ENCODE data around the gene DUSP18.
"Not testable (repeated sequence)": the region's sequence is repeated elsewhere in the genome, so short reads cannot be mapped to it uniquely, and the experiment has no call there.

DUSP18 gene

DNA sequence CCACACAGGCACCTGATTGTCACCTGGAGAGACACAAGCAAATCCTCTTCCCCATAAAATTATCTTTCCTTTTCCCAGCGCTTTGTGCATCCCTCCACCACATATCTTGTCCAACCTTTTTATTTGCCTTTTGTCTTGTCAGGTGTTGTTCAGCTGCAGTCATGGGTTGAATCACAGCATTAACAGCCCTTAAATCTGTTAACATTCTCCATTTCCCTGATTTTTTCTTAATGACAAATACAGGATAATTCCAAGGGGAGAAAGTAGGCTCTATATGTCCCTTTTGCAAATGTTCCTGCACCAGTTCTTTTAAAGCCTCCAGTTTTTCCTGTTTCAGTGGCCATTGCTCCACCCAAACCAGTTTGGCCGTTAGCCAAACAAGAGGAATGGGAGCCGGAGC lies 8.9 kb upstream of the DUSP18 start:
- not testable (repeated sequence) for DNase-seq

DNA sequence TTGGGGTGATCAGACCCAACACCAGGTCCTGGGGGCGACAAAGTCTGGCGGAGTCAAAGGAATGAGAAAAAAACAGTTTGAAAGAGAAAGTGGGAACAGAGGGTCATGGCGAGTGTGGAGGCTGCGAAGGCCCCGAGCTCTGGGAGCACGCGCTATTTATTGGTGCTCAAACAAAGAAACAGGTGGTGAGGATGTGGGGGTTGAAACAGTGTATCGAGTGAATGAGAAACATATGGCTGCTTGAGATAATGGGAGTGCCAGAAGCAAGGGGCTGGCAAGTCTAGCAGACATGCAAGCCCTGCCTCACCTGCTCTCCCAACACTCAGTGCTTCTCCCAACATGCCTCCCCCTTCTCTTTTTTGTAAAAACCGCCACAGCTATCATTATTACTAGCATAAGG lies 7.8 kb upstream of the DUSP18 start:
- DNase-seq = no peak

DNA sequence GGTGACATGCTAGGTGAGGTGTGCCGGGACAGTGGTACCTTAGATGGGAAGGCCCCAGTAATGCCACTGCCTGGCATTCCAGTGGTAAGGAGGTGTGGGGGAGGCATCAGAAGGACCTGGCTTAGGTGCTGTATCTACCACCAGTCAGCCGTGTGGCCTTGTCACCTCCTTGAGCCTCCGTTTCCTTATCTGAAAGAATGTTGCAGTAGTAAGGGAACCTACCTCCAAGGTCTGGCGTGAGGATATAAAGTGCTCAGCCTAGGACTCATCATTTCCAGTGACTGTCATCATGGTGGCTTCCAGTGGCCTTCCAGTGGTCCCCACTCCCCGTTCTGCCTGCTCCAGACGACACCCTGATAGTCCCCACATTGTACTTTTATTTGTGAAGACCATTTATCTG lies 6.8 kb upstream of the DUSP18 start:
- DNase-seq = no peak

DNA sequence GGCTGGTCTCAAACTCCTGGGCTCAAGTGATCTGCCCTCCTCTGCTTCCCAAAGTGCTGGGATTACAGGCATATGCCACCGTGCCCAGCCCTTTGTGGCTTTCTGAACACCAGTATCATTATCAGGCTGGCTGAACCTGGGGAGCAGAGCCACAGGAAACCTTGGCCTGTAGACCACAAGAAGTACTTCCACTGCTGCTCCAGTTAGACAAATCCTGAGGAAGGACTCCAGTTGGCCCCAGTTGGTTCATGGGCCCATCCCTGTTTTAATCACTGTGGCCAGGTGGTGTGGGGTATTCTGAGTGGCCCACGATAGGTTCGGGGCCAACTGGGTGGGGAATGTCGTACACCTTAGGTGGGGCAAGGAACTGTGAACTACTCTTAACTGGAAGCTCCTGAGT lies 5.5 kb upstream of the DUSP18 start:
- DNase-seq = no peak

DNA sequence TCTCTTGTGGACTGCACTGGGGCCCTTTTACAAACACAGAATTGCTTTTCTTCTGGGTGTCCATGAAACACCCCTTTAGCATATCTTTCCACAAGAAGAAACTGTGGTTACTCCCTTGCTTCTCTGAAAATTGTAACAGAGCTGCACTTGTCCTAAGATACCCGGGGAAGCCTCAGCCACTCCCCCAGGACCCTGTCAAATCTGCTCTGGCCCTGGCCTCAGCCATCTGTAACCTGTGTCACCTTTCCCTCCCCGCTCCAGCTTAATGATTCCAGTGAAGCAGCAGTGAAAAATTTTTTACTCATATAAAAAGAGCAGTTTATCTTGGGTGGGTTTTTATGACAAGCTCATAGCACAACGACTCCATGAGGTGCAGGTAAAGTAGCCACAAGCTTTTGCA lies 3.4 kb upstream of the DUSP18 start:
- no peak for DNase-seq

DNA sequence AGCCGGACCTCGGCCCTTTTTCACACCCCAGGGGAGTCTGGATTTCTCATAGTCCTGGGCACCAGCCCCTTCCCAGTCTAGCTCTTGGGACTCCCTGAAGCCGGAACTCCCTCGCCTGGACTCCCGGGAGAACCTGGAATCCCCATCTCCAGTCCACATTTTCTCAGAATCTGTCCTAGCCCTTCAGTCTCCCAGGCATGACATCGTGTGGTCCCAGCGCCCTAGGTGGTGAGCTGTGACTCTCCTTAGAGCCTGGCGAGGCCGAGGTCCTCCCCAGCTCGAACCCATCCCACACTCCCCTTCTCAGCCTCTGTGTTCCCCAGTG lies 673 bp upstream of the DUSP18 start:
- no peak for DNase-seq

DNA sequence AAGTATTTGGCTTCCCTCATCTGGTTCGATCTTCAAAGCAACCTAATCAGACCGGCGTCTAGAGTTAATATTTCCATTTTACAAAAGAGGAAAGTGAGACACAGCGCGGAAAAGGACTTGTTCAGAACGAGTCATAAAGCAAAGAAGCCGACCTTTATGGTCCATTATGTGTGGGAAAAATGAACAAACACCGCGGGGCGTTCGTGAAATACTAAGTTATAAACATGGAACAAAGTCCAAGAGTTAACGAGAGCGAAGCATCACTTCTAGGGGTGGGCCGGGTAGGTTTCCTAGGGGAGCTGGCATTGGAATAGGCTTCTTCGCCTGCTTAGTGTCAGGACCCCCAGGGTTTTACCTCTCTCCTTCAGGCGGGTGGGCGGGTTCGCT lies 575 bp downstream of the DUSP18 start:
- no peak for DNase-seq

DNA sequence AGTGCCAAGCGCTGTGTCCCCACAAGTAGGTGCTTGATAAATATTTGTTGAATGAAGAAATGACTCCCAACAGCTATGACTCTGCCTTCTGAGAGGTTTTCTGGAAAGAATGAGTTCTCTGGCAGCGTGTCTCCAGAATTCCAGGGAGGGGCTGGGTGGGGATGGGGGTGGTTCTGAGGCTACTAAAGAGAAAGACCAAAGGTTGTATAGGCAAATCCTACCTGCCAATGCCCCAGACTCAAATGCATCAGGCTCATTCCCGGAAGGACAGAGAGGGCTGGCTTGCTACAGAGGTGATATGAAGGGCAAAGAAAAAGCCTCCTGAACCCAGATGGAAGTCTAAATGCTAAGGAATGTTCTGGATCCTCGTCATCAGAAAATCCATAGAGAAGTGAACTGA lies 1.9 kb downstream of the DUSP18 start:
- DNase-seq = no peak

DNA sequence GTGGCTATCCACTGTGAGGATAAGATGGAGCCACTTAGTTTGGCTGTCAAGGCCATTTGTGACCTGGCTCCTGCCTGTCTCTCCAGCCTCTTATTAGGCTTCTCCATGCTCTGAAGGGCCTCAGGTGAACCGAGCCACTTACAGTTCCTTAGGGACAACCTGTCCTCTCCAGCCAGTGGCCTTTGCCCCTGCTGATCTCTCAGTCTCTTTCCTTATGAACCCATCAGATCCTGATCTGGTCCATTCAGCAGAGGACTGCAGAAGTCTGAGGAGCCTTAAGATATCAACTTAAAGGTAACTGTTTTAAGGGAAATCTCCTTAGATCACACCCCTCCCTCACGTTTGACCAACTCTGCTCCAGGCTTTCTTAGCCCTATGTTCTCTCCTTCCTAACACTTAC lies 2.4 kb downstream of the DUSP18 start:
- DNase-seq = no peak

DNA sequence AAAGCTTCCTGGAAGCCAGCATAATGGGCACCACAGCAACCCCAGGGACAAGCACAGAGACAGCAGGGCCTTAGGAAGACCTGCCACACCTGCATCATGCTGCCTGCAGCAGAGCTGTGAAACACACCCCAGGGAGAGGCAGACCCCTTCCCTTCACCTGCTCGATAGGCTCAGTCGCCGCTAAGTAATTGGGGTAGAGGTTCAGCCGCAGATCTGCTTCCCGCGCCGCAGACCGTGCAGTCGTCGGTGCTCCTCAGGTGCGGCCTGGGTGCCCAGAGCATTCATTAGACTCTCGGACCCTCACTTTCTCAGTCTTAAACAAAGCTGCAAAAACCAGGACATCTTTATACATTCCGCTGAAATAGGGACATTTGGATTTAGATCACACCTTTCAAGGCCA lies 2.9 kb downstream of the DUSP18 start:
- DNase-seq = no peak

DNA sequence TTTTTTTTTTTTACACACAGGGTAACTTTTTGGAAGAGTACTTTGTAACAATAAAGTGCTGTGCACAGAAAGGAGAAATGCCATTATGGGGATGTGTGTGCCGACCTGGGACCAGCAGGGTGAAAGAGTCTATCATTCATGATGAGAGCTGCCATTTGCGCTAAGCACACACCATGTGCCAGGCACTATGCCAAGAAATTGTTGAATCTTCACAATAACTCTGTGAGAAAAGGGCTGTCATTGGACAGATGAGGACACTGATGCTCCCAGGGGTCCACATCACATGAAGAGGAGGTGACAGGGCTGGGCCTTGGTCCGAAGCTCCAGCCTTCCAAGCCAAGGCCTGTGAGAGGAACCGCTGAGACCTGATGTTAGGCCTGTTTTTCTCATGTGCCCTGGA lies 5.6 kb downstream of the DUSP18 start:
- no peak for DNase-seq

DNA sequence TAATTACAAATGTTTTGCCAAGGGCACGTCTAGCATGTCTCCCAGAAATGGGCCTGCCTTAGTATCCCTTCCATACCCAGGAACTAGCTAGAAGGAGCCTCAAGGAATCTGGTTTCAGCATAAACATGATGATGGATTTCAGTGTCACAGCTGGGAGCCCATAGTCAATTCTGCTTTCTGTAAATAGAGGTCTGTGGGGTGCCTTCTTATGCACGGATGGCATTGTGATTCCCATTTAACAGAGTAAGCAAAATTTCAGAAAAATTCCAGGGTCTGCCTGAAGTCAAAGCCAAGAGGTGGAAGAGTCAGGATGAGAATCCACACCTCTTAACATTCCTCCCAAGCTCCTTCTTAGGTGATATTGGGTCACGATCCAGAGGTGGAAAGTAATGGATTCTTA lies 12.1 kb downstream of the DUSP18 start:
- DNase-seq = no peak

DNA sequence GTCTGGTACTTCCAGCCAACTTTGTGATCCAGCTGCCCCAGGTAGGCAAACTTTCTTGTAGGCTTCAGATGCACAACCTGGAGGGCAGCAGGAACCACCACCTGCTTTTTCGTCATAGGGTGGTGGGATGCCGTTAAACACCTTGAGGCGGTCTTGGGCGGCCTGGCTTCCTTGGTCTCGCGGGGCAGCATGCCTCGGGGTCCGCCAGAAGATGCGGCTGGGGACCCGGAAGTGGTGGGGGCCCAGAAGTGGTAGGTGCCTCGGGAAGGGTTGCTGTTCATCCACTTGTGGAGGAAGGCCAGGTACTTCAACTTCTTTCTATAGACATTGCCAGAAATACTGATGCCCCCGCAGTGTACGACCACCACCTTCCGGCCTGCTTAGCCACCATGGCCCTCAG lies 13.3 kb downstream of the DUSP18 start:
- no peak for DNase-seq

DNA sequence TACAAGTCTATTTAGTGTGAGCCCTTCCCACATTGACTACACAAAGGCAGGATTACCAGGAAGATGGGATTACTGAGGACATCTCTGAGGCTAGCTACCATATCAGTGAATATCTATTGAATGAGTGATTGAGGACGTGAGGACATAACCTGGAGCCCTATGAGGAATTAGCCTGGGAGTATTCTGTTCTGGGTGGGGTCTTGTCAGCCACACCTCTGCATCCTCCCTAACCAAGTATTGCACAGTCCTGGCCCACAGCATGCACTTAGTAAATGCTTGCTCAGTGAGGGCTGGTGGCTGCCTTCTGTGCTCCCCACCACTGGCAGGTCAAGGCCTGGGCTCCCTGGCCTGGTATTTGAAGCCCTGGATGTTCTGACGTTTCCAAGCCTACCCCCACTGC lies 14.8 kb downstream of the DUSP18 start:
- no peak for DNase-seq

DNA sequence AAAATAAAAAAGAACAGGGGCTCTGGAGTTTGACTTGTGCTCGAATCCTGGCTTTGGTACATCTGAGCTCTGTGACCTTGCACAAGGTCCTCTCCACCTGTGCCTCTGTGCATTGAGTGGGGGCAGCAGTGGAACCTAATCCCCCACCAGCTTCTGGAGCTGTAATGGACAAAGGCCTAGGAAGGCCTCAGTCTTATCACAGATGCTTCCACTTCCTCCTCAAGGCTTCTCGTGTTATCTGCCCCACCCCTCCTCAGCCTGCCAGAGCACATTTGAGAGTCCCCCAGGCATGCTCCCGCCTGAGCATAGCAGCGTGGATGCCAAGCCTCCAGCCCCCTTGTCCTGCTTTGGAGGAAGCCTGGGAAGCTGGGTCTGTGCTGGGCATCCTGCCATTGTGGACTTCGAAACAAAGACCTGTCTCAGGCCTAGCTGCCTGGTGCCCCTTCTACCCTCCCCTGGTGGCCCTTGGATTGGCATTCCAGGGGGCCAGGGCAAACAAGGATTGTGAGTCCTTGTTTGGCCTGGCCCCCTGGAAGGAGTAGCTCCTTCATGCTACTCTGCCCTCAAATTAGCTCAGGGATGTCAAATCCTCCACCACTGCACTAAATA lies 17.1 kb downstream of the DUSP18 start:
- DNase-seq = no peak

DNA sequence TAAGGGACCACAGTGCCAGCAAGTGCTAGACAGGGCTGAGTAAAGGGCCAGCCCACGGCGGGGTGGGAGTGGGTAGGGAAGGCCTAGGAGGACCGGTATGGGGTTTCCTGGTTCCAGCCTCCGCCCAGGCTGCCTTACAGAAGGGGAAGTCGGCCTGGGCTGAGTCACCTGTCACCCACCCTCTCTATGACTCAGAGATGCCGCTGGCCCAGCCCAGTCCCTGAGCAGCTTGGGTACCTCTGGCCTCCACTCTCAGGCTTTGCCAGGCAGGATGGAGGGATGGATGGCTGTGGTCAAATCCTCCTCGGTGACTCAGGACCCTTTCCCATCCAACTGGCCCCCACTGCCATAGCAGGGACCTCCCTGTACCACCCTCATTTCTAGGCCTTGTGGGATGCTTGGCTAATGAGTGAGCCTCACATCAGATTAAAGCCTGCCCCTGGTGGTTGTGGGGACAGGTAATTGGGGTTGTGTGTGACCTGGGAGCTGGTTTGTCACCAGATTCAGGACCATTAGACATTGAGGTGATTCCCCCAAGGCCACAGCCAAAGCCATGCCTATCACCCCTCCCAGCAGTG lies 18.2 kb downstream of the DUSP18 start:
- DNase-seq = peak; percentile 53 to 81

DNA sequence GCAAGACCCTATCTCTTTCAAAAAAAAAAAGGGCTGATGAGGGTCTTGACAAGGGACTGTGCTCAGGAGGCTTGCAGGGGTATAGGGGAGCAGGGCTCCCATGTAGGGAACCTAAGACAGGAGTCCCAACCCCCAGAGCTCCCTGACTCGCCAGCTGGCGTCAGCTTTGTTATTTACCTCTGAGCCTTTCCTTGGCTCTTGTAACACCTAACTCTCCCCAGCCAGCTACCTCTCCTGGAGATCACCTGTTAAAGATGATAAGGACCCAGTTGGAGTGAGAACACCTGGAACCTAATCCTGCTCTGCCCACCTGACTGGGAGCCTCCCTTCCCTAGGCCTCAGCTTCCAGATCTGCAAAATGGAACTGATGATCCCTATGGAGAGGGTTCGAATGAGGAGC lies 18.9 kb downstream of the DUSP18 start:
- DNase-seq = no peak

DNA sequence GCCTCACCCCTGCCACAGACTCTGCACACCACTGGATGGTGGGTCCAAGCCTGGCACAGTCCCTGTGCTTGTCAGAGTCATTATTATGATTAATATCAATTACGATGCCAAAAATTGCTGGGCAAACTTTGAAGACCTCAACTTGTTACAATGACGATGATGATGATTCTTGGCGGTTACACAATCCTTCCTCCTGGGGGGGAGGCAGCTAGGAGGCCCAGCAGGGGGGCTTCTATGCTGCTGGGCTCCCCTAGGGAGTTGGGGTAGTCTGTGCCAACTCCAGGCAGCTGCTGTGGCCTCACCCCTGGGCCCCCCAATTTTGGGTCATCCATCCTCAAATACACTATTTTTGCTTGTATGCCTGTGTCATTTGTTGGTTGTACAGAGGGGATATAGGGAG lies 20.1 kb downstream of the DUSP18 start:
- no peak for DNase-seq

DNA sequence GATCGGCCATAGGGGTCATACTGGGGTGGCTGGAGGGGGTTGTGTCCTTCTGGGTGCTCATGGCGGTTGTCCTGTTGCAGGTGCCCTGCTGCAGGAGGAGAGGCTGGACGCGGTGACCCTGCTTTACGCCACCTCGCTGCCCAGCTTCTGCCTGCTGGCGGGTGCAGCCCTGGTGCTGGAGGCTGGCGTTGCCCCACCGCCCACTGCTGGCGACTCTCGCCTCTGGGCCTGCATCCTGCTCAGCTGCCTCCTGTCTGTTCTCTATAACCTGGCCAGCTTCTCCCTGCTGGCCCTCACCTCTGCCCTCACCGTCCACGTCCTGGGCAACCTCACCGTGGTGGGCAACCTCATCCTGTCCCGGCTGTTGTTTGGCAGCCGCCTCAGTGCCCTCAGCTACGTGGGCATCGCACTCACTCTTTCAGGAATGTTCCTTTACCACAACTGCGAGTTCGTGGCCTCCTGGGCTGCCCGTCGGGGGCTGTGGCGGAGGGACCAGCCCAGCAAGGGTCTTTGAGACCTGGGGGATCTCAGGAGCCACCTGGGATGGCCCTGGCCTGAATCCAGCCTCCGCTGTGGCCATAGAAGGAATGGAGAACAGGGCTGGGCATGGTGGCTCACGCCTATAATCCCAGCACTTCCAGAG lies 21.0 kb downstream of the DUSP18 start:
- DNase-seq = no peak

DNA sequence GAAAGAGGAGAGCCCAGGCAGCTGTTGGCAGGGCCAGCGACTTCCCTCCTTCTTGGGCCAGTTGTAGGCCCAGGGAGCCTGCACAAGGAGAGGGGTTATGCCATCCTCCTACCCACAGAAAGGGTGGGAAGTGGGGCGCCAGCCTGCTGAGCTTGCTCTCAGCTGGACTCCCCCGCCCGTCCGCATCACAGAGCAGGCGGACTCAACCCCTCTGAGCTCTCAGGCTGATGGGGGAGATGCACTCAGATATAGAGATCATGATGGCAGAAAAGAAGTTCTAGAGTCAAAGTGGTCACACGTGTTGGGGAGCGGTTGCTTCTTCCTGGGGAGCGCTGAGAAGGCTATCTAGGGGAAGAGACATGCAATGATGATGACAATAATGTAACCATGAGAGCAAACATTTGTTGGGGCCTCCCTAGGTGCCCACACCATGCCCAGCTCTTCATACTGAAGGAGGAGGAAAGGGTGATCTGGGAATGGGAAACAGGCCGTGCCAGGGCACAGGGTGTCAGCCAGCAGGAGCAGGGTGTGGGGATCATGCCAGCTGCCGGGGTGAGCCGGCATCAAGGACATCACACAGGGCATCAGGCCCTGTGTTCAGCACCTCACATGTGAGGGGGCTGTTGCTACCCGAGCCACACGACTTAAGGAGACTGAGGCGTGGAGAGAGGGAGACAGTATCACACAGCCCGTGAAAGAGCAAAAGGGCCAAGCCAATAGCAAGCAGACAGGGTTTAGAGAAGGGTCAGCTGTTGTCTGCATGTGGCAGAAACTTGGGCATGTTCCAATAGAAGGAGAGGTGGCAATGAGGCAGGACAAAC lies 24.4 kb downstream of the DUSP18 start:
- DNase-seq = no peak

DNA sequence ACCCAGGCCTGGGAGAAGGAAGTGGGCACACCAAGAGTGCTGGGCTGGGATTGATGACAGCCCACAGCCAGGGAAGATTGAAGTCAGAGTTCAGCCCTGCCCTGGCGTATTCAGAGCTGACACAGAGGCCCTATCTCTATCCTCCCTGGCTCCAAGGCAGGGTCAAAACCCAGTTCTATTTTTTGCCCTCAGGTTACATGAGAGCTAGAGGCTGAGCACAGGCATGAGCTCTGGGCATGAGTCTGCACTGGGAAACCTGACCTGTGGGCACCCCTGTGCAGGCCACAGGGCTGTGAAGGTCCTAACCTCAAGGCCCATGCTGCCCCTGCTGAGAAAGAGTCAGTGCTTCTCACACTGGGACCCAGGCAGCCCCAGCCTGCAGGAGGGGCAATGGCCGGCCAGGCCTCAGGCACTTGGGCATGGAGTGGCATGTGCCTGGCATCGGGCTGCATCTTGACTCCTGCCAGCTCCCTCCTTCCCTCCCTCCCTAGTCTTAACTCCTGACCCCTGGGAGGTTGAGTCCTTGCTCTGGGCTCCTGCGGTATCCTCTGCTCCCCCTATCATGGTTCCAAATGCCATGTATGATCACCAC lies 26.7 kb downstream of the DUSP18 start:
- DNase-seq = no peak

DNA sequence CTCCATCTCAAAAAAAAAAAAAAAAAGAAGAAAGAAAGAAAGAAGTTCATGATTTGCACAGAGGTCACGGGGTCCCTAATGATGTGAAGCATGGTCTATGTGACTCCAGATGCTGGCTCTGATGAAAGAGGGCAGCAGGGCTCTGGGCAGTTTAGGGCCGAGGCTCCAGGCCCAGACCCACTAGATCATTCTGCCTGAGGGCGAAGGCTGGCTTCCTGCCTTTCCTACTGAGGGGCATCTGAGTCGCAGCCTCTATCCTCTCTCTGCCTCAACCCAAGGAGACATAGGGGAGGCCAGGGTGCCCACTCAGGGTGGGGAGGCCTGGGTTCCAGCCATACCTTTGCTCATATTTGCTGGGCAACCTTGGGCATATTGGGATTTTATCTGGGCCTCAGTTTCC lies 27.3 kb downstream of the DUSP18 start:
- no peak for DNase-seq

DNA sequence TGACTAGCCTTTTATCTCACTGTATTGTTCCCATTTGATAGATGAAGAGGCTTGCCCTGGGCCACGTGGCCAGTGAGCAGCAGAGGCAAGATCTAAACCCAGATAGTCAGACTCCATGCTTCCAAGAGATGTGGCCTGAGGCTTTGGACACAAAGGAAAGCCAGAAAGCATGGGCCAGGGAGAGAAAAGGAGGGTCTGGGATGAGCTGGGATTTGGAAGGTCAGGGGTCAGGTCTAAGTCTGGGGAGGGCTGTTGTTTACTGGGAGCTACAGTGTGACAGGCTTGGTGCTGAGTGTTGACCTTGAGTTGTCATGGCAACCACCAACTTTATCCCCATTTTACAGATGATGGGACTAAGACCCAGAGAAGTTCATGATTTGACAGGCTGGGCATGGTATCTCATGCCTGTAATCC lies 30.0 kb downstream of the DUSP18 start:
- no peak for DNase-seq

Data from bone marrow (tissue), 2 donors.